IMR-90 (cell line): ENCODE measurements around the gene STOM. TPM values are rescaled to one million over a fixed set of nuclear protein-coding genes. Genes with fewer than 3 reads are reported as not detected.

Experiments
- ATAC-seq: fragments of 200-7000 bp; cut with Tn5 transposase; 2 replicates; pipeline ENCODE4 v1.9.1; 2020; ENCODE audit warnings: low read depth, mild to moderate bottlenecking, moderate library complexity
- BruUV-seq: library from RNA; stranded (reverse); fragments of 400-500 nt; replicated peaks from 2 replicates; lab custom pipeline; 2021; lab: Mats Ljungman, UMichigan
- CTCF ChIA-PET: fragments of 300-600 bp; formaldehyde crosslinking; extraction: SDS; loops from one replicate; lab custom pipeline; 2021; ENCODE audit warnings: antibody characterized with exemption; lab: Yijun Ruan, JAX
- POLR2A ChIA-PET: fragments of 300-600 bp; sonication (Branson Sonifier 250); formaldehyde crosslinking; loops from one replicate; lab custom pipeline; 2022; ENCODE audit warnings: antibody characterized with exemption; ENCODE audit not compliant: unreplicated experiment; lab: Charles Lee
- DNase-seq: peaks from one replicate; pipeline ENCODE4 v3.0.0; 2013
- H2AFZ ChIP-seq: replicated peaks from 2 replicates; pipeline ENCODE3; 2013; ENCODE audit warnings: low read length, mild to moderate bottlenecking; ENCODE audit not compliant: poor library complexity
- H2AK5ac ChIP-seq: 2 replicates; pipeline ENCODE4 v1.6.1; 2013; ENCODE audit warnings: low read depth, low read length, inconsistent platforms
- H2AK9ac ChIP-seq: replicated peaks from 2 replicates; pipeline ENCODE3; 2013; ENCODE audit warnings: mild to moderate bottlenecking, low read depth, low read length, moderate library complexity; ENCODE audit not compliant: poor library complexity
- H2BK120ac ChIP-seq: 2 replicates; pipeline ENCODE4 v1.6.1; 2013; ENCODE audit warnings: low read depth, low read length, inconsistent platforms
- H2BK15ac ChIP-seq: 3 replicates; pipeline ENCODE4 v1.6.1; 2013; ENCODE audit warnings: low read depth, low read length, inconsistent platforms
- H2BK20ac ChIP-seq: 2 replicates; pipeline ENCODE4 v1.6.1; 2013; ENCODE audit warnings: low read depth, mild to moderate bottlenecking, inconsistent platforms, low read length, moderate library complexity
- H2BK5ac ChIP-seq: 2 replicates; pipeline ENCODE4 v1.6.1; 2013; ENCODE audit warnings: mild to moderate bottlenecking, low read depth, low read length, inconsistent platforms; ENCODE audit not compliant: poor library complexity, severe bottlenecking
- H3K14ac ChIP-seq: replicated peaks from 2 replicates; pipeline ENCODE4 v1.6.1; 2013; ENCODE audit warnings: low read depth, low read length, inconsistent platforms
- H3K18ac ChIP-seq: 2 replicates; pipeline ENCODE4 v1.6.1; 2013; ENCODE audit warnings: low read depth, low read length, control low read depth
- H3K23ac ChIP-seq: 2 replicates; pipeline ENCODE4 v1.6.1; 2013; ENCODE audit warnings: low read depth, low read length, inconsistent platforms
- H3K27ac ChIP-seq: 2 replicates; pipeline ENCODE4 v1.5.1; 2013; ENCODE audit warnings: mild to moderate bottlenecking, control low read depth, low read length; ENCODE audit not compliant: insufficient read depth
- H3K27me3 ChIP-seq: 2 replicates; pipeline ENCODE4 v1.6.1; 2013; ENCODE audit warnings: low read length; ENCODE audit not compliant: control insufficient read depth, insufficient read depth
- H3K36me3 ChIP-seq: 2 replicates; pipeline ENCODE4 v1.6.1; 2013; ENCODE audit warnings: low read length, mixed read lengths; ENCODE audit not compliant: control insufficient read depth, insufficient read depth
- H3K4ac ChIP-seq: 2 replicates; pipeline ENCODE4 v1.6.1; 2013; ENCODE audit warnings: low read depth, low read length, inconsistent platforms
- H3K4me1 ChIP-seq: 2 replicates; pipeline ENCODE4 v1.6.1; 2013; ENCODE audit warnings: low read length, mixed read lengths; ENCODE audit not compliant: control insufficient read depth, insufficient read depth
- H3K4me2 ChIP-seq: 2 replicates; pipeline ENCODE4 v1.6.1; 2013; ENCODE audit warnings: low read depth, mild to moderate bottlenecking, control low read depth, low read length, moderate library complexity
- H3K4me3 ChIP-seq: 2 replicates; pipeline ENCODE4 v1.5.1; 2013; ENCODE audit warnings: low read depth, mild to moderate bottlenecking, control low read depth, low read length, moderate library complexity; ENCODE audit not compliant: insufficient read depth
- H3K56ac ChIP-seq: 2 replicates; pipeline ENCODE4 v1.6.1; 2013; ENCODE audit warnings: low read length, inconsistent platforms; ENCODE audit not compliant: insufficient read depth; ENCODE audit errors: extremely low read depth
- H3K79me1 ChIP-seq, 2 experiments: 2 replicates each; pipeline ENCODE4 v1.6.1; 2013; ENCODE audit warnings: low read length in 2 of 2, inconsistent platforms in 1 of 2, low read depth in 1 of 2
- H3K9ac ChIP-seq: 2 replicates; pipeline ENCODE4 v1.6.1; 2013; ENCODE audit warnings: low read depth, low read length, control low read depth
- H3K9me1 ChIP-seq: 2 replicates; pipeline ENCODE4 v1.6.1; 2013; ENCODE audit warnings: low read length, inconsistent platforms; ENCODE audit not compliant: insufficient read depth
- H3K9me3 ChIP-seq: 2 replicates; pipeline ENCODE4 v1.6.1; 2013; ENCODE audit warnings: low read length; ENCODE audit not compliant: control insufficient read depth, insufficient read depth
- H4K20me1 ChIP-seq: 2 replicates; pipeline ENCODE4 v1.6.1; 2013; ENCODE audit warnings: low read length, inconsistent platforms; ENCODE audit not compliant: insufficient read depth
- H4K5ac ChIP-seq: 2 replicates; pipeline ENCODE4 v1.6.1; 2013; ENCODE audit warnings: mild to moderate bottlenecking, low read depth, low read length, control low read depth
- H4K8ac ChIP-seq, 2 experiments: 2 replicates each; pipeline ENCODE4 v1.6.1; 2013; ENCODE audit warnings: low read depth in 2 of 2, low read length in 2 of 2, control low read depth in 1 of 2, inconsistent platforms in 1 of 2
- H4K91ac ChIP-seq: 2 replicates; pipeline ENCODE4 v1.6.1; 2013; ENCODE audit warnings: low read depth, low read length, inconsistent platforms; ENCODE audit not compliant: insufficient read depth
- BHLHE40 ChIP-seq: fragments of 150-350 bp; IDR thresholded peaks from 2 replicates; pipeline ENCODE4 v1.6.1; 2016; ENCODE audit warnings: mild to moderate bottlenecking, low read depth, low read length
- CEBPB ChIP-seq: IDR thresholded peaks from 2 replicates; pipeline ENCODE4 v1.6.1; 2012; ENCODE audit warnings: low read depth, low read length, improper control_type of control experiment
- CTCF ChIP-seq: conservative IDR thresholded peaks from 2 replicates; pipeline ENCODE4 v1.5.1; 2012; ENCODE audit warnings: mild to moderate bottlenecking, low read depth, low read length, improper control_type of control experiment
- FOS ChIP-seq: fragments of 150-350 bp; IDR thresholded peaks from 2 replicates; pipeline ENCODE4 v1.6.1; 2016; ENCODE audit warnings: low read depth, low read length
- MAFK ChIP-seq: IDR thresholded peaks from 2 replicates; pipeline ENCODE4 v1.6.1; 2012; ENCODE audit warnings: low read depth, low read length, improper control_type of control experiment
- MAZ ChIP-seq: IDR thresholded peaks from 2 replicates; pipeline ENCODE4 v1.6.1; 2012; ENCODE audit warnings: low read depth, mild to moderate bottlenecking, low read length, improper control_type of control experiment, moderate library complexity, borderline replicate concordance
- MXI1 ChIP-seq: IDR thresholded peaks from 2 replicates; pipeline ENCODE4 v1.6.1; 2012; ENCODE audit warnings: low read depth, mild to moderate bottlenecking, low read length, moderate library complexity, borderline replicate concordance
- NFE2L2 ChIP-seq: fragments of 150-350 bp; IDR thresholded peaks from 2 replicates; pipeline ENCODE4 v1.6.1; 2016; ENCODE audit warnings: low read depth, mild to moderate bottlenecking, low read length
- POLR2A ChIP-seq: IDR thresholded peaks from 2 replicates; pipeline ENCODE4 v1.6.1; 2012; ENCODE audit warnings: mild to moderate bottlenecking, low read depth, low read length
- RAD21 ChIP-seq: IDR thresholded peaks from 2 replicates; pipeline ENCODE4 v1.6.1; 2012; ENCODE audit warnings: low read length, improper control_type of control experiment
- RCOR1 ChIP-seq: IDR thresholded peaks from 2 replicates; pipeline ENCODE4 v1.6.1; 2012; ENCODE audit warnings: mild to moderate bottlenecking, low read length, improper control_type of control experiment; ENCODE audit not compliant: insufficient replicate concordance
- RFX5 ChIP-seq: IDR thresholded peaks from 2 replicates; pipeline ENCODE4 v1.8.0; 2012; ENCODE audit warnings: low read depth, mild to moderate bottlenecking, low read length, moderate library complexity
- SMC3 ChIP-seq: fragments of 150-350 bp; IDR thresholded peaks from 2 replicates; pipeline ENCODE4 v1.6.1; 2016; ENCODE audit warnings: low read depth, mild to moderate bottlenecking, antibody characterized with exemption, low read length, moderate library complexity
- WGBS, 2 experiments: methylation state at CpG; one replicate each; pipeline versions ENCODE4 v1.1.5 to v1.1.7; 2013; ENCODE audit warnings: missing lambda C conversion rate in 2 of 2; ENCODE audit not compliant: insufficient read length in 1 of 2; ENCODE audit errors: extremely low coverage in 2 of 2; 5-methylcytosine and 5-hydroxymethylcytosine counted together
- dilution Hi-C: fragments of 300-500 bp; cut with HindIII; formaldehyde crosslinking; loops from one replicate; pipeline ENCODE4 v1.14.3; 2018; ENCODE audit warnings: low sequenced_read_pairs; ENCODE audit not compliant: unreplicated experiment
- in situ Hi-C: fragments of 300-500 bp; cut with MboI; formaldehyde crosslinking; loops from 3 replicates; pipeline ENCODE4 v1.14.3; 2019; ENCODE audit warnings: low sequenced_read_pairs, inconsistent platforms, mixed read lengths
- intact Hi-C: fragments of 100-400 bp; cut with micrococcal nuclease; formaldehyde crosslinking; loops from 2 replicates; pipeline ENCODE4 v1.10.0; 2022
- polyA plus RNA-seq, 3 experiments: library from polyadenylated mRNA; depleted of rRNA; stranded (reverse); fragments of >200 nt; gene quantifications; 2 replicates each; pipeline ENCODE4 v1.2.3, GENCODE V29; 2012; ENCODE audit warnings: low replicate concordance in 1 of 3
- total RNA-seq: library from RNA; depleted of rRNA; stranded (reverse); fragments of >200 nt; gene quantifications from 2 replicates; pipeline ENCODE4 v1.2.3, GENCODE V29; 2012
- TF ChIP-seq, protein P1 (sequence below): fragments of 150-350 bp; IDR thresholded peaks from 2 replicates; pipeline ENCODE4 v1.6.1; 2017; ENCODE audit warnings: mild to moderate bottlenecking, antibody characterized with exemption, low read length, low read depth

The STOM gene
- total and polyA plus RNA-seq, 2 of the 4 experiments (the other 2 are of a cell fraction): 78.4 to 84.8 TPM

- peak; percentile 100 for DNase-seq
- no peak overlapping the region for H3K9ac ChIP-seq
- peak; percentile 94 for ATAC-seq
Measured at GRCh38 chr9:121398374-121398773, 28.3 kb upstream of the STOM start.

More at GRCh38 chr9:121398374-121398773, 28.3 kb upstream of the STOM start:
- Histone ChIP-seq H2BK5ac (peak overlapping the region; percentile 98), H4K8ac (peak overlapping the region; percentile 81 to 89), H3K56ac (peak overlapping the region; percentile 88; the same call in 1 of the 2 replicates), H2AFZ (peak overlapping the region; percentile 28), H2AK9ac (no peak overlapping the region), H4K5ac (peak overlapping the region; percentile 90; the same call in 1 of the 2 replicates), H2AK5ac (peak overlapping the region; percentile 38; the same call in 1 of the 2 replicates), H4K20me1 (no peaks in the 10 kb centered on the region), H3K23ac (peak overlapping the region; percentile 81; the same call in 1 of the 2 replicates), H2BK15ac (peak overlapping the region; percentile 91), H3K4me1 (peaks cover 11% of the 10 kb centered on the region), H3K18ac (peak overlapping the region; percentile 80; the same call in 1 of the 2 replicates), H3K9me1 (peaks cover 3% of the 10 kb centered on the region; the same call in 1 of the 2 replicates), H3K27ac (peak overlapping the region; percentile 67), H2BK20ac (peak overlapping the region; percentile 90), H3K4me3 (no peak overlapping the region), H3K14ac (peak overlapping the region; percentile 87), H3K4ac (peak overlapping the region; percentile 90), H3K4me2 (peak overlapping the region; percentile 22; the same call in 1 of the 2 replicates), H4K91ac (peak overlapping the region; percentile 91), H3K36me3 (no peaks in the 10 kb centered on the region), H2BK120ac (peak overlapping the region; percentile 94), H3K79me1 (0 out of 4 replicates have a peak, but pooled peaks cover 0 to 3% of the 10 kb centered on the region in 2 experiments), H3K9me3 (peaks cover 4% of the 10 kb centered on the region), H3K27me3 (no peaks in the 10 kb centered on the region)
- ChIA-PET POLR2A (interaction anchor here (0.6 to 0.7 kb wide), 5 partner anchors 13 to 206 kb away, joined by 3 to 4 read pairs (median 4); no protein-coding TSS in a partner anchor), CTCF (interaction anchor here (0.7 to 3.4 kb wide), 7 partner anchors 22 to 185 kb away, joined by 3 to 26 read pairs (median 6); no protein-coding TSS in a partner anchor)
- TF ChIP-seq, protein P1, sequence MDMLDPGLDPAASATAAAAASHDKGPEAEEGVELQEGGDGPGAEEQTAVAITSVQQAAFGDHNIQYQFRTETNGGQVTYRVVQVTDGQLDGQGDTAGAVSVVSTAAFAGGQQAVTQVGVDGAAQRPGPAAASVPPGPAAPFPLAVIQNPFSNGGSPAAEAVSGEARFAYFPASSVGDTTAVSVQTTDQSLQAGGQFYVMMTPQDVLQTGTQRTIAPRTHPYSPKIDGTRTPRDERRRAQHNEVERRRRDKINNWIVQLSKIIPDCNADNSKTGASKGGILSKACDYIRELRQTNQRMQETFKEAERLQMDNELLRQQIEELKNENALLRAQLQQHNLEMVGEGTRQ: no peak
- TF ChIP-seq RFX5 (peak; percentile 23; the same call in 1 of the 2 replicates), NFE2L2 (no peak; the same call in 1 of the 2 replicates), FOS (peak; percentile 70), POLR2A (peak; percentile 54; the same call in 1 of the 2 replicates), SMC3 (peak; percentile 30; the same call in 1 of the 2 replicates), CEBPB (peak; percentile 91), MAZ (peak; percentile 55; the same call in 1 of the 2 replicates), BHLHE40 (peak; percentile 74), MAFK (peak; percentile 44; the same call in 1 of the 2 replicates), RCOR1 (peak; percentile 29), CTCF (no peak), RAD21 (no peak), MXI1 (0 out of 2 replicates have a peak, but pooled peaks have one; percentile 32)
- no TSS peak for BruUV-seq
- 0% methylated on average over 1 of the region's 5 CpGs; no CpG with 5 or more reads in 1 of the 2 experiments for WGBS, 2 experiments
- intact Hi-C loops: loop anchor here (2.0 kb wide), 1 partner anchor 48 kb away; no protein-coding TSS in a partner anchor
- in situ Hi-C loops: loop anchor here (5.0 to 25.0 kb wide), 4 partner anchors 76 to 636 kb away; no protein-coding TSS in a partner anchor
- dilution Hi-C loops: no loop called here
